Omental fat pad (tissue), 4 donors: ENCODE measurements around the gene GCSH. TPM values are rescaled to one million over a fixed set of nuclear protein-coding genes. Genes with fewer than 3 reads are reported as not detected.

Source experiments
- ATAC-seq: fragments of 150-250 bp; one replicate; pipeline ENCODE4 v1.9.1; 2016; ENCODE audit warnings: mild to moderate bottlenecking, moderate library complexity; ENCODE audit not compliant: low FRiP score
- DNase-seq: peaks from one replicate; pipeline ENCODE4 v3.0.0-alpha.2; 2019; ENCODE audit warnings: low spot score
- CTCF ChIP-seq, 3 donors: fragments of 450-650 bp; IDR thresholded peaks; one replicate each; pipeline ENCODE4 v1.5.1; 2016 to 2017; ENCODE audit warnings: antibody characterized with exemption in 3 of 3, mild to moderate bottlenecking in 3 of 3, moderate library complexity in 2 of 3
- total RNA-seq, 4 donors: library from RNA; depleted of rRNA; stranded (reverse); fragments of >200 nt; gene quantifications; one replicate each; pipeline ENCODE4 v1.1.0, GENCODE V29; 2016

The GCSH gene
- 10 to 100 TPM; 19.2 to 39.7 (median 21.0) TPM for total RNA-seq

GRCh38 chr16:81095953-81096714, at the start of gene GCSH:
TSS of gene GCSH (minus strand) at chr16:81096395. CDS start at chr16:81096278, 117 bp downstream.
- DNase-seq (peak; percentile 87), ATAC-seq (peak; percentile 100)
- no peak for TF ChIP-seq CTCF (IDR thresholded peaks at IDR 0.05)

GRCh38 chr16:81143921-81144471, 47.8 kb upstream of the GCSH start:
- TF ChIP-seq CTCF (IDR thresholded peaks at IDR 0.05) = no peak
- DNase-seq (no peak), ATAC-seq (peak; percentile 58)

GRCh38 chr16:81142864-81143263, 46.7 kb upstream of the GCSH start:
- DNase-seq (no peak), ATAC-seq (no peak)
- TF ChIP-seq CTCF (IDR thresholded peaks at IDR 0.05) = no peak

- ATAC-seq (no peak), DNase-seq (no peak)
- TF ChIP-seq CTCF (IDR thresholded peaks at IDR 0.05) = no peak
Measured at GRCh38 chr16:81140930-81141780, 45.0 kb upstream of the GCSH start.

GRCh38 chr16:81138831-81139557, 42.8 kb upstream of the GCSH start:
- TF ChIP-seq CTCF (IDR thresholded peaks at IDR 0.05) = no peak
- DNase-seq (no peak), ATAC-seq (no peak)

GRCh38 chr16:81137754-81138153, 41.6 kb upstream of the GCSH start:
- ATAC-seq (no peak), DNase-seq (no peak)
- TF ChIP-seq CTCF (IDR thresholded peaks at IDR 0.05) = no peak
